Measurements from ENCODE around the gene TSC22D3.

DNA sequence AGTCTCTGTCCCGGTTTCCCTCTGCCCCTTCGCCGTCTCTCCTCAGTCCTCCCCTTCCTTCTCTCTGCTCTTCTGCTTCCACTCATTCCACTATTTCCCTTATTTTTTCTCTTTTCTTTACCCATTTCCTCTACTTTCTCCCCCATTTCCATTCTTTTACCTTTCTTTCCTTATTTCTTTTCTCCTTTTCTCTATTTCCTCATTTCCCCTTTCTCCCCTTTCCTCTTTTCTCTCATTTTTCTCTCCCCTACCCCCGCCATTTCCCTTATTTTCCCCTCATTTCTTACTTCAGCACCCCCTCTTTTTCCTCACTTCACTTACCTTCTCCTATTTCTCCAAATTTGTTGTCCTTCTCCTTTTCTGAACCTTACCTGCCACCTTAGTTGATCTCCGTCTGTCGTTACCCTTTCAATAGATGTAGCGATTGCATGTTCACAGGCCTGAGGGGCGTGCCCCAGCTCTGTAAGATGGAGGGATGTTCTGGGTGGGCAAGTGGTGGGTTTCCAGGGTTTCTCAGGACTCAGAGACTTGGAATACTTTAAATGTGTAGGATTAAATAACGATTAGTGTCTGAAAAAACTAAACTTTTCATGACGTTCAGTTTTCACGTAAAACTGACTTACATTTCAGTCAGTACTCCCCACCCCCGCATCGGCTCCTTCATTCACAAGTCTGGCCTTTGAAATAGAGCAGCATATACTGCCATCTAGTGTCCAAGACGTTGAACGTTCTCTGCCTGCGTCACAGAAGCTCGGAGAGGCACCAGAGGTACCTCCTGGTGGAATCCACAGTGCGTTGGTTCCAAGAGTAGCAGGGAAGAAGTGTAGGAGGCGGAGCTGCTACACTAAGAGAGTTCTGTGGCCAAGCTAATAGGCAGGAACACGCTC, 1.3 kb upstream of the TSC22D3 start:
- no peak for TF ChIP-seq EP300 (IDR thresholded peaks at IDR 0.05; ENCODE audit: borderline replicate concordance in 1 of 2, low read depth in 1 of 2, low read length in 1 of 2)
- TF ChIP-seq, protein P1, sequence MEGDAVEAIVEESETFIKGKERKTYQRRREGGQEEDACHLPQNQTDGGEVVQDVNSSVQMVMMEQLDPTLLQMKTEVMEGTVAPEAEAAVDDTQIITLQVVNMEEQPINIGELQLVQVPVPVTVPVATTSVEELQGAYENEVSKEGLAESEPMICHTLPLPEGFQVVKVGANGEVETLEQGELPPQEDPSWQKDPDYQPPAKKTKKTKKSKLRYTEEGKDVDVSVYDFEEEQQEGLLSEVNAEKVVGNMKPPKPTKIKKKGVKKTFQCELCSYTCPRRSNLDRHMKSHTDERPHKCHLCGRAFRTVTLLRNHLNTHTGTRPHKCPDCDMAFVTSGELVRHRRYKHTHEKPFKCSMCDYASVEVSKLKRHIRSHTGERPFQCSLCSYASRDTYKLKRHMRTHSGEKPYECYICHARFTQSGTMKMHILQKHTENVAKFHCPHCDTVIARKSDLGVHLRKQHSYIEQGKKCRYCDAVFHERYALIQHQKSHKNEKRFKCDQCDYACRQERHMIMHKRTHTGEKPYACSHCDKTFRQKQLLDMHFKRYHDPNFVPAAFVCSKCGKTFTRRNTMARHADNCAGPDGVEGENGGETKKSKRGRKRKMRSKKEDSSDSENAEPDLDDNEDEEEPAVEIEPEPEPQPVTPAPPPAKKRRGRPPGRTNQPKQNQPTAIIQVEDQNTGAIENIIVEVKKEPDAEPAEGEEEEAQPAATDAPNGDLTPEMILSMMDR (IDR thresholded peaks at IDR 0.05) = peak; percentile 80

All from SK-N-SH (cell line).